GM23248 (cell line): ENCODE data around the gene PZP.

Experiments
- EZH2 ChIP-seq: fragments of 200-600 bp; sonication (generic); IDR thresholded peaks from 2 replicates; pipeline ENCODE4 v1.6.1; 2018; ENCODE audit warnings: antibody characterized with exemption, mild to moderate bottlenecking; ENCODE audit not compliant: insufficient read depth, poor library complexity, severe bottlenecking
- EZH2phosphoT487 ChIP-seq: fragments of 200-600 bp; sonication (generic); IDR thresholded peaks from 2 replicates; pipeline ENCODE4 v1.6.1; 2018; ENCODE audit warnings: antibody characterized with exemption, moderate library complexity, mild to moderate bottlenecking, low read depth; ENCODE audit not compliant: insufficient read depth

DNA sequence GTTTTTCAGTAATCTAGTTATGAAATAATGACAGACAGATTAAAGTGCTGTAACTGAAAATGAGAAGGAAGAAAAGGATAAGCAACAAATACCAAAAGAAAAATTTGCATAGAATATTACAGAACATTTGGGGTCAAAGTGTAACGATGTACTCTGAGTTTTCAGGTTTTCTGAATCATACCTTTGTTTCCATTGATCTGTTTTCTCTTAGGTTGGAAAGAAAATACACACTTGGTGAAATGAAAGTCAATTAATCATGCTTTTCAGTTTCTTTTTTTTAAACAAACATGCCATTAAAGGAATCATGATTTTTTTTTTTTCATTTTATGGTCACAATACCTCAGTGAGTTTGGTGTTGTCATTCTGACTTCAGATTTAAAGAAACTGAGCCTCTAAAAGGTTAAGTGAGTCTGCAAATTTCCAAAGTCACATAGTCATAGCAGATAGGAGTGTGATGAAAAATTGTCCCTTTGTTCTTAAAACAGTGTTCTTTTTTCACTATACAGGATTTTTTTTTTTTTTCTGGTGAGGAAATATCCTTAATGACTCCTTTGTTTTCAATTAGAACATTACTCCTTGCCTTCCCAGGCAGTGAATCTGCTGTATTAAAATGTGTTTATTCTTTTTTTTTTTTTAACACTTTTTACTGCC lies 35.9 kb upstream of the PZP start:
- no peak for TF ChIP-seq EZH2phosphoT487
- TF ChIP-seq EZH2, result no peak
